ENCODE measurements around the gene DSCAM.
"Not testable (repeated sequence)": the region's sequence is repeated elsewhere in the genome, so short reads cannot be mapped to it uniquely, and the experiment has no call there.

DSCAM gene

GRCh38 chr21:40278345-40278744 is 568.6 kb downstream of the DSCAM start:
- no peak for DNase-seq

- no peak for DNase-seq
These were observed 571.0 kb downstream of the DSCAM start for GRCh38 chr21:40276001-40276400.

GRCh38 chr21:40272037-40272436 is 574.9 kb downstream of the DSCAM start:
- no peak for DNase-seq

- DNase-seq: no peak
These were observed 575.8 kb downstream of the DSCAM start for GRCh38 chr21:40271164-40271563.

- no peak for DNase-seq
These were observed 576.9 kb downstream of the DSCAM start for GRCh38 chr21:40270047-40270446.

- no peak for DNase-seq
These were observed 577.7 kb downstream of the DSCAM start for GRCh38 chr21:40269239-40269638.

- not testable (repeated sequence) for DNase-seq
These were observed 588.5 kb downstream of the DSCAM start for GRCh38 chr21:40258456-40258855.

GRCh38 chr21:40257342-40257741 is 589.6 kb downstream of the DSCAM start:
- DNase-seq: no peak

GRCh38 chr21:40255518-40256444 is 591.2 kb downstream of the DSCAM start:
- no peak for DNase-seq

- DNase-seq: no peak
These were observed 592.2 kb downstream of the DSCAM start for GRCh38 chr21:40254540-40255465.

- no peak for DNase-seq
These were observed 593.8 kb downstream of the DSCAM start for GRCh38 chr21:40253112-40253511.

- DNase-seq: no peak
These were observed 596.3 kb downstream of the DSCAM start for GRCh38 chr21:40250514-40251294.

- DNase-seq: no peak
These were observed 602.0 kb downstream of the DSCAM start for GRCh38 chr21:40244981-40245380.

- DNase-seq: no peak
These were observed 603.3 kb downstream of the DSCAM start for GRCh38 chr21:40243685-40244084.

- DNase-seq: no peak
These were observed 604.2 kb downstream of the DSCAM start for GRCh38 chr21:40242586-40243265.

- DNase-seq: no peak
These were observed 611.4 kb downstream of the DSCAM start for GRCh38 chr21:40235528-40235927.

GRCh38 chr21:40231979-40232378 is 615.0 kb downstream of the DSCAM start:
- DNase-seq: no peak

GRCh38 chr21:40227096-40227495 is 619.9 kb downstream of the DSCAM start:
- no peak for DNase-seq

- DNase-seq: no peak
These were observed 631.0 kb downstream of the DSCAM start for GRCh38 chr21:40215941-40216340.

- DNase-seq: no peak
These were observed 636.7 kb downstream of the DSCAM start for GRCh38 chr21:40210251-40210650.

- DNase-seq: no peak
These were observed 638.0 kb downstream of the DSCAM start for GRCh38 chr21:40208948-40209345.

Data from activated CD4-positive, alpha-beta T cell treated with anti-CD3 and anti-CD28 coated beads for 48 hours (primary cell).